Measurements from ENCODE around the gene RAB7A. TPM values are rescaled to one million over a fixed set of nuclear protein-coding genes. Genes with fewer than 3 reads are reported as not detected.

RAB7A gene
- total RNA-seq (2013; cell fraction: nucleolus; rRNA removed), result 50.5 and 54.9 TPM in 2 replicates
- total RNA-seq (2014; rRNA removed), result 42.2 and 44.4 TPM in 2 replicates
- total RNA-seq (2014; rRNA removed; fragmentation: Illumina TruSeq; extraction: Trizol), result 73.7 and 75.3 TPM in 2 replicates
- total RNA-seq (2021), result 151 and 171 TPM in 2 replicates
- polyA plus RNA-seq (2011; ENCODE audit: low read depth), result 84.8 TPM
- 212 and 237 TPM in 2 replicates for polyA plus RNA-seq (2011; rRNA removed)
- 163 and 202 TPM in 2 replicates for polyA plus RNA-seq (2011; cell fraction: cytosol; rRNA removed)
- polyA plus RNA-seq (2011; cell fraction: nucleus; rRNA removed), result 39.0 and 42.1 TPM in 2 replicates
- 118 and 135 TPM in 2 replicates for polyA plus RNA-seq (2012)
- polyA plus RNA-seq (2014; fragmentation: Illumina TruSeq; extraction: Trizol), result 200 and 201 TPM in 2 replicates
- polyA plus RNA-seq (2014; fragmentation: Nextera tagmentation; extraction: Ambion mirVana), result 10 to 100 TPM; 40.3 to 43.0 TPM
- polyA plus RNA-seq (2014; rRNA removed), result 136 and 148 TPM in 2 replicates
- 100 to 1,000 TPM; 175 to 183 TPM for polyA plus RNA-seq (2016; fragmentation: Nextera tagmentation; extraction: Ambion mirVana)
- 132 and 142 TPM in 2 replicates for polyA minus RNA-seq (2011; rRNA and poly(A)+ RNA removed)
- polyA minus RNA-seq (2011; cell fraction: cytosol; rRNA and poly(A)+ RNA removed), result 53.9 and 75.5 TPM in 2 replicates
- polyA minus RNA-seq (2011; cell fraction: nucleus; rRNA and poly(A)+ RNA removed), result 15.8 and 25.5 TPM in 2 replicates
- Bru-seq, nascent RNA, result percentile 92 among the genes with signal in this experiment
- BruChase-seq, experiment 1, labeled RNA remaining after a 6-hour chase, result percentile 94 among the genes with signal in this experiment
- BruChase-seq, experiment 2, labeled RNA remaining after a 2-hour chase, result percentile 92 among the genes with signal in this experiment
- long read RNA-seq, experiment 1, transcript RAB7A-201 (6 exons, 2,244 nt), result major isoform, 176 of 186 reads
- long read RNA-seq, experiment 1, partial matches to known transcripts, result 1 of 186 reads
- long read RNA-seq, experiment 1, other reads (novel, unspliced or antisense), result 8 of 186 reads
- long read RNA-seq, experiment 2, transcript RAB7A-201 (6 exons, 2,244 nt), result major isoform, 32 of 60 reads
- long read RNA-seq, experiment 2, partial matches to known transcripts, result 14 of 60 reads
- long read RNA-seq, experiment 2, other reads (novel, unspliced or antisense), result 11 of 60 reads

DNA sequence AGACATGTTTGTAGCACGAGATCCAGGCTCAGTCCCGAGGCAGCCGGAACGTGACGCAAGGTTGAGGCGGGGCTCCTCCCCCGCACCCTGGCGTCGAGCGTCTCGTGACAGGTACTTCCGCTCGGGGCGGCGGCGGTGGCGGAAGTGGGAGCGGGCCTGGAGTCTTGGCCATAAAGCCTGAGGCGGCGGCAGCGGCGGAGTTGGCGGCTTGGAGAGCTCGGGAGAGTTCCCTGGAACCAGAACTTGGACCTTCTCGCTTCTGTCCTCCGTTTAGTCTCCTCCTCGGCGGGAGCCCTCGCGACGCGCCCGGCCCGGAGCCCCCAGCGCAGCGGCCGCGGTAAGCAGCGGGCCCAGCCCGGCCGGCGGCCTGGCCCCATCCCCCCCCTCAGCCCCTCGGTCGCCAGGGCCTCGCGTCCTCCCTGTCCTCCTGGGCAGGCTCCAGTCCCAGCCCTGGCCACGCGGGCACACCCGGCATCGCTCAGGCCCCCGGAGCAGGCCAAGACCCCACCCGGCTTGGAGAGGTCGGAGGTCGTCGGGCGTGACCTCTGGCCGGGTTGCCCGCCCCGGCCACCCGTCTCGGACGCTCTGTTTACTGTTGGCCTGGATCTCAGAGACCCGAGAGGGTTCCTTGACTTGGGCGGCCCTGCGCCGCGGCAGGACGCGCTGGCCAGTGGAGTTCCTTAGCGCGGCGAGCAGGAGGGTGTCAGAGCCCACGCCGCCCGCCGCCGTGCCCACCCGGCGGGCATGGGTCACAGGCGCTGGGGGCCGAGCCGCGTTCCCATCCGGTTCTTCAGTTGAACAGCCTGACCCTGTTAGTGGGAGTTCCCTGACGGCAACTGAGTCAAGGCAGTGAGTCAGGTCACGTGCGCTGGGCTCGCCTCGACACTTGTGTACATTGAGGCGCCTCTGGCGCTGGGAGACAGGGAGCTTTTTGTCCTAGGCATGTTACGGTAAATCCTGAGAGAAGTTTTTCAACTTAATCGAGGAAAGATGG lies at the start of gene RAB7A:
Gene RAB7A, plus strand, starts transcription at position 161 of the 994 bp plus-strand sequence. CDS start 69,185 bp downstream, outside the sequence.
- H3K9ac ChIP-seq (ENCODE audit: control insufficient read depth, insufficient read depth, low read length), result peak within 1 kb of the TSS; percentile 94
- no peaks in the 10 kb centered on the region for H3K9me3 ChIP-seq (replicated peaks; ENCODE audit: control insufficient read depth, insufficient read depth, low read length)
- H3K79me2 ChIP-seq (ENCODE audit: control insufficient read depth, insufficient read depth, low read length), result peaks cover 55% of the 10 kb centered on the region
- BruUV-seq (replicated peaks), result no TSS peak
- intact Hi-C loops (cut with micrococcal nuclease; ENCODE audit: unreplicated experiment), result loop anchor here (1.0 to 2.0 kb wide), 2 partner anchors 46 to 78 kb away; no protein-coding TSS in a partner anchor
- peak within 1 kb of the TSS; percentile 79 for H3K4me3 ChIP-seq
- peak within 1 kb of the TSS; percentile 86 for H3K27ac ChIP-seq (ENCODE audit: control insufficient read depth, insufficient read depth)
- ATAC-seq, result peak; percentile 92
- in situ Hi-C loops (cut with MboI), result no loop called here
- SMC1A ChIA-PET (ENCODE audit: uncharacterized antibody, unreplicated experiment), result interaction anchor here (0.6 to 4.0 kb wide), 11 partner anchors 8 to 69 kb away, joined by 3 to 26 read pairs (median 6); no protein-coding TSS in a partner anchor
- RAD21 ChIA-PET (ENCODE audit: unreplicated experiment), result interaction anchor here (0.6 to 3.8 kb wide), 4 partner anchors 43 to 78 kb away, joined by 3 to 14 read pairs (median 8); no protein-coding TSS in a partner anchor
- peak within 1 kb of the TSS; percentile 99 for H2AFZ ChIP-seq (ENCODE audit: control insufficient read depth, low read depth, low read length)
- H3K4me1 ChIP-seq (ENCODE audit: control insufficient read depth, insufficient read depth, low read length), result peaks cover 12% of the 10 kb centered on the region
- POLR2A ChIA-PET, result interaction anchor here (0.6 to 2.9 kb wide), 13 partner anchors 8 to 153 kb away, joined by 3 to 13 read pairs (median 4); partner anchors contain the start of gene ACAD9
- H3K27me3 ChIP-seq (replicated peaks in 1 of 2; ENCODE audit: control insufficient read depth in 2 of 2, insufficient read depth in 2 of 2, low read length in 1 of 2), result no peaks in the 10 kb centered on the region
- under 1% methylated on average over 81 of the region's 93 CpGs for WGBS (ENCODE audit: insufficient coverage, insufficient replicate concordance, low lambda C conversion rate, missing lambda C conversion rate)
- DNase-seq (ENCODE audit: low read depth, low spot score), result peak; percentile 96
- H3K4me2 ChIP-seq (ENCODE audit: control insufficient read depth, insufficient read depth), result peak within 1 kb of the TSS; percentile 82
- no peaks in the 10 kb centered on the region for H3K36me3 ChIP-seq (ENCODE audit: control insufficient read depth in 2 of 2, insufficient read depth in 2 of 2, low read length in 1 of 2)
- CTCF ChIA-PET, result interaction anchor here (1.2 to 2.3 kb wide), 9 partner anchors 11 to 119 kb away, joined by 4 to 15 read pairs (median 9); no protein-coding TSS in a partner anchor
- FAIRE-seq, result peak; percentile 96
- peaks cover 6% of the 10 kb centered on the region for H4K20me1 ChIP-seq (ENCODE audit: control insufficient read depth, insufficient read depth)
- TF ChIP-seq MTA2 (IDR thresholded peaks at IDR 0.05; ENCODE audit: low read depth), result no peak
- TF ChIP-seq YY1 (IDR thresholded peaks at IDR 0.05; ENCODE audit: low read depth, low read length), result no peak
- peak in 1 of 2 experiments; percentile 52; a peak in 1 of 4 replicates for TF ChIP-seq ETV6 (conservative IDR thresholded peaks at IDR 0.05 in 1 of 2, IDR thresholded peaks at IDR 0.05 in 1 of 2; ENCODE audit: borderline replicate concordance in 1 of 2, low read depth in 1 of 2)
- TF ChIP-seq EP300 (IDR thresholded peaks at IDR 0.05; ENCODE audit: borderline replicate concordance in 1 of 2, control insufficient read depth in 1 of 2, low read depth in 2 of 2, low read length in 2 of 2), result no peak
- TF ChIP-seq SRF (IDR thresholded peaks at IDR 0.05; ENCODE audit: low read depth in 2 of 2, low read length in 2 of 2), result peak; percentile 13 to 30; a peak in 1 of 4 replicates
- no peak for TF ChIP-seq SUZ12 (IDR thresholded peaks at IDR 0.05; ENCODE audit: unreplicated experiment)
- TF ChIP-seq, protein P1, sequence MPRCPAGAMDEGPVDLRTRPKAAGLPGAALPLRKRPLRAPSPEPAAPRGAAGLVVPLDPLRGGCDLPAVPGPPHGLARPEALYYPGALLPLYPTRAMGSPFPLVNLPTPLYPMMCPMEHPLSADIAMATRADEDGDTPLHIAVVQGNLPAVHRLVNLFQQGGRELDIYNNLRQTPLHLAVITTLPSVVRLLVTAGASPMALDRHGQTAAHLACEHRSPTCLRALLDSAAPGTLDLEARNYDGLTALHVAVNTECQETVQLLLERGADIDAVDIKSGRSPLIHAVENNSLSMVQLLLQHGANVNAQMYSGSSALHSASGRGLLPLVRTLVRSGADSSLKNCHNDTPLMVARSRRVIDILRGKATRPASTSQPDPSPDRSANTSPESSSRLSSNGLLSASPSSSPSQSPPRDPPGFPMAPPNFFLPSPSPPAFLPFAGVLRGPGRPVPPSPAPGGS (IDR thresholded peaks at IDR 0.05; ENCODE audit: borderline replicate concordance, insufficient read depth, low read depth, low read length, poor library complexity, severe bottlenecking), result peak; percentile 35
- TF ChIP-seq CBX3 (IDR thresholded peaks at IDR 0.05; ENCODE audit: borderline replicate concordance, low read depth), result no peak
- no peak for TF ChIP-seq WRNIP1 (IDR thresholded peaks at IDR 0.05; ENCODE audit: borderline replicate concordance, low read depth, low read length)
- TF ChIP-seq CBX5 (IDR thresholded peaks at IDR 0.05; ENCODE audit: low read depth), result no peak
- TF ChIP-seq ZZZ3 (IDR thresholded peaks at IDR 0.05; ENCODE audit: control insufficient read depth, insufficient read length, low read depth), result no peak
- no peak for TF ChIP-seq RAD21 (IDR thresholded peaks at IDR 0.05; ENCODE audit: insufficient read depth, low read depth, low read length)
- TF ChIP-seq, protein P2, sequence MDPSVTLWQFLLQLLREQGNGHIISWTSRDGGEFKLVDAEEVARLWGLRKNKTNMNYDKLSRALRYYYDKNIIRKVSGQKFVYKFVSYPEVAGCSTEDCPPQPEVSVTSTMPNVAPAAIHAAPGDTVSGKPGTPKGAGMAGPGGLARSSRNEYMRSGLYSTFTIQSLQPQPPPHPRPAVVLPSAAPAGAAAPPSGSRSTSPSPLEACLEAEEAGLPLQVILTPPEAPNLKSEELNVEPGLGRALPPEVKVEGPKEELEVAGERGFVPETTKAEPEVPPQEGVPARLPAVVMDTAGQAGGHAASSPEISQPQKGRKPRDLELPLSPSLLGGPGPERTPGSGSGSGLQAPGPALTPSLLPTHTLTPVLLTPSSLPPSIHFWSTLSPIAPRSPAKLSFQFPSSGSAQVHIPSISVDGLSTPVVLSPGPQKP (IDR thresholded peaks at IDR 0.05; ENCODE audit: low read depth, low read length), result peak; percentile 58; the same call in 1 of the 2 replicates

All from GM12878 (cell line).